CD4-positive, alpha-beta T cell treated with Interleukin-10 for 1 hour (primary cell): ENCODE results near the gene MON1A.
"Not testable (repeated sequence)": the region's sequence is repeated elsewhere in the genome, so short reads cannot be mapped to it uniquely, and the experiment has no call there.

Experiments
- DNase-seq: peaks from one replicate; pipeline ENCODE4 v3.0.0-alpha.2; 2020

MON1A gene, protein sequence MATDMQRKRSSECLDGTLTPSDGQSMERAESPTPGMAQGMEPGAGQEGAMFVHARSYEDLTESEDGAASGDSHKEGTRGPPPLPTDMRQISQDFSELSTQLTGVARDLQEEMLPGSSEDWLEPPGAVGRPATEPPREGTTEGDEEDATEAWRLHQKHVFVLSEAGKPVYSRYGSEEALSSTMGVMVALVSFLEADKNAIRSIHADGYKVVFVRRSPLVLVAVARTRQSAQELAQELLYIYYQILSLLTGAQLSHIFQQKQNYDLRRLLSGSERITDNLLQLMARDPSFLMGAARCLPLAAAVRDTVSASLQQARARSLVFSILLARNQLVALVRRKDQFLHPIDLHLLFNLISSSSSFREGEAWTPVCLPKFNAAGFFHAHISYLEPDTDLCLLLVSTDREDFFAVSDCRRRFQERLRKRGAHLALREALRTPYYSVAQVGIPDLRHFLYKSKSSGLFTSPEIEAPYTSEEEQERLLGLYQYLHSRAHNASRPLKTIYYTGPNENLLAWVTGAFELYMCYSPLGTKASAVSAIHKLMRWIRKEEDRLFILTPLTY

DNA sequence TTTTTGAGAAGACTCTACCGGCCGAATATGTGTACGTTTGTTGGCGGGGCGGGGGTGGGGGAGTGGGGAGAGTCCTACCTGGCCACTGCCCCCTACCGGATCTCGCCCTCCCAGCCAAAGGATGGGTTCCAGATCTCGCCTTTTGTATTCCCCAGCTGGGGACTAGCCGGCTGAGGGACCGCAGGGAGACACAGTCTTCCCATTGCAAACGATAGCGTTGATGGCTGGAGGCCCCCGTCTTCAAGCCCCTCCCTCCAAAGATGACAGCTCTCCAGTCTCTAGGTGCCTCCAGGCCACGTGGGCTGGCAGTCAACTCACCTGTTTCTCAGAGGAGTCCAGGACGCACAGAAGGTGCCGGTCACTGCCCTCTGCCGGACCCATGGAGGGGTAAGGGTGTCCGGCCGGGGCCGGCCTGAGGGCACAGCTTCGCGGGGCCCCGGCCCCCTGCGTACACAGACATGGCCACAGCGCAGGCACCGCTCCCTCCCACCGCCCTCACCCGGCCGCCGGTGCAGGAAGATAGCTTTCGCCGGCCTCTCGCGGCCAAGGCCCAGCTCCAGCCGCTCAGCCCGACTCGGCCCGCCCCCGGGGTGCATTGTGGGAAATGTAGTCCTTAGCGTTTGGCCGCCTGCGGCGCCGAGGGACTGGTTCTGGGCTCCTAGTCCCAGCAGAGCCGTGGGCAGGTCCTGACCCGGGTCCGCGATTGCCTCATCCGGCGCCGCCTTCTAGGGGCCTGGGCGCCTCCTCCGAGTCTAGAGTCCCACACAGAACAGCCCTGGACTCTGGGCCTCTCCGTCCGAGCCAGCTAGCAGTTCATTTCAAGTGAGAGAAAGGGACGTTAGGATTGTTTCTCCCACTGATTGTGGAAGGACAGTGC lies at the start of gene MON1A:
MON1A (minus strand) TSS at position 521 of the 877 bp plus-strand sequence. CDS start 16,465 bp downstream, outside the sequence.
- peak; percentile 91 for DNase-seq

DNA sequence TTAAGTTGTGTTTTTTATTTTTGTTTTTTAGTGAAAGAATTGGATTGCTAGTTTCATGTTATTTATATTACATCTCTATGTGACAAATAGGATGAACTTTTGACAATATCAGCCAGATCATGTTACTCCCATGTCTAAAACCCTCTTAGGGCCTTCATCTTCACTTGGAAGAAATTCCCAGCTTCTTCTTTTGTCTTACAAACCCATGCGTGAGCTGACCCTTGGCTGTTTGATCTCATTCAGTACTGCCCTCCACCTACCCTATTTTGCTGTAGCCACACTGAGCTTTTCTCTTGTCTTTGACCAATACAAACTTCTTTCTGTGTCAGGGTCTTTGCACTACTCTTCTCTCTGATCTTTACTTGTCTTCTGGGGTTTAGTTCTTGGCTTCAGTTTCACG lies 47.3 kb upstream of the MON1A start:
- no peak for DNase-seq

DNA sequence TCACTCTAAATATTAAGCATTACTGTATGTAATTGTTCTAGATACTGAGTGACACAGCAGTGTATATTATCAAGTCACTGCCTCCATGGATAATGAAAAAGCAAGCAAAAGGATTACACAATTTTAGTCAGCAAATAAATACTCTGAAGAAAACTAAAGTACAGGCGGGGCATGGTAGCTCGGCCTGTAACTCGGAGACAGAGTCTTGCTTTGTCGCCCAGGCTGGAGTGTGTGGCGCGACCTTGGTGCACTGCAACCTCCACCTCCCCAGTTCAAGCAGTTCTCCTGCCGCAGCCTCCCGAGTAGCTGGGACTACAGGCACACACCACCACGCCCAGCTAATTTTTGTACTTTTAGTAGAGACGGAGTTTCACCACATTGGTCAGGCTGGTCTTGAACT lies 43.0 kb upstream of the MON1A start:
- no peak for DNase-seq

DNA sequence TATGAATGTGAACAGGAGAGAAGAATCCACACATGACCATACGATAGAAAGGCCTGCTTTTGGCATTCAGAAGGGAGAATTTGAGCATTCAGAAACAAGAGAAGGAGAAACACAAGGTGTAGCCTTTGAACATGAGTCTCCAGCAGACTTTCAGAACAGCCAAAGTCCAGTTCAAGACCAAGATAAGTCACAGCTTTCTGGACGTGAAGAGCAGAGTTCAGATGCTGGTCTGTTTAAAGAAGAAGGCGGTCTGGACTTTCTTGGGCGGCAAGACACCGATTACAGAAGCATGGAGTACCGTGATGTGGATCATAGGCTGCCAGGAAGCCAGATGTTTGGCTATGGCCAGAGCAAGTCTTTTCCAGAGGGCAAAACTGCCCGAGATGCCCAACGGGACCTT lies 38.7 kb upstream of the MON1A start:
- DNase-seq: no peak

DNA sequence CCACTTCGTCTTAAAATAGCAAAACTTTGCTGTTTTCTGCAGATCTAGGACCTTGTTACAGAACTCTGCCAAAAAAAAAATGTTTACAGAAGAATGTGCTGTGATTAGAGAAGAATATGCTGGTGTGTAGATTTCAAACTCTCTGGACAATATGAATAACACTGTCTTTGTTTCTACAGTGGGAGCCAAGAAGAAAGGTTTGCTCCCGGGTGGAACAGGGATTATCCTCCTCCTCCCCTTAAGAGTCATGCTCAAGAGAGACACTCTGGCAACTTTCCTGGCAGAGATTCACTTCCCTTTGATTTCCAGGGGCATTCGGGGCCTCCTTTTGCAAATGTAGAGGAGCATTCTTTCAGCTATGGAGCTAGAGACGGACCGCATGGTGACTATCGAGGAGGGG lies 37.7 kb upstream of the MON1A start:
- DNase-seq: no peak

DNA sequence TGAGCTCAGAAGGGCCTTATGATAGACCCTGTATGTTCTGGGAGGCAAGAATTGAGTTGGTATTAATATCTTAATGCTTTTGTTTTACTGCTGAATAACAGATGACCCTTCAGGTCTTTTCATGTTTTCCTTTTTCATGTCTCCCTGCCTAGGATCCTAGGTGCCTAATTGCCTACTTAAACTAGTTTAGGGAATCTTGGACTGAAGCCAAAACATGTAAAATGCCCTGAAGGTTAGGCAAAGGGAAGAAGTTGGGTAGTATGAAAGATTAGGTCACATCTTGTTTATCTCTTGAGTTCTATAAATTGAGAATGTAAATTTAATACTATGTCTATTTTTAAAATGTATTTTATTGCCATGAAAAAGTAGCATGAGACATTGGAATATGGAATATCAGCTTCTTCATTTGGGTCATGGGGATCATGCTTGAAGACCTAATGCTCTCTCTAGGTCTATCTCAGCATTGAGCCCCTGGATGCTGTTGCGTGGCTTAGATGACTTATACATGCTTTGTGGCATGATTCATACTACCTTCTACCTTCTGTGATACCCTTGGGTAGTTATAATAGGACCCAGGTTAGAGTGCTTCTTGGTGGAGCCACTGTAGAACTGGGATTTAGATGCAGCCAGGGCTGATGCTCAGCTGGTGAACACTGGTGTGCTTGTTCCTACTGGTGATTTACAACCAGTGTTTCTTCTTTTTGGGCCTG lies 36.8 kb upstream of the MON1A start:
- DNase-seq: no peak

DNA sequence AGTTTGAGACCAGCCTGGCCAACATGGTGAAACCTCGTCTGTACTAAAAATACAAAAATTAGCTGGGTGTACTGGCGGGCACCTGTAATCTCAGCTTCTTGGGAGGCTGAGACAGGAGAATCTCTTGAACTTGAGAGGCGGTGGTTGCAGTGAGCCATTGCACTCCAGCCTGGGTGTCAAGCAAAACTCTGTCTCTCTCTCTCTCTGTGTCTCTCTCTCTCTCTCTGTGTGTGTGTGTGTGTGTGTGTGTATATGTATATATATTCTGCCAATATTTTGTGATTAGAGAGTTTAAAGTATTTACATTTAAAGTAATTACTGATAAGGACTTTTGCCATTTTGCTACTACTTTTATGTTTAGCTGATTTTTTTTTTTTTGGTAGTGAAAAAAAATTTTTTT lies 26.0 kb upstream of the MON1A start:
- DNase-seq: no peak

DNA sequence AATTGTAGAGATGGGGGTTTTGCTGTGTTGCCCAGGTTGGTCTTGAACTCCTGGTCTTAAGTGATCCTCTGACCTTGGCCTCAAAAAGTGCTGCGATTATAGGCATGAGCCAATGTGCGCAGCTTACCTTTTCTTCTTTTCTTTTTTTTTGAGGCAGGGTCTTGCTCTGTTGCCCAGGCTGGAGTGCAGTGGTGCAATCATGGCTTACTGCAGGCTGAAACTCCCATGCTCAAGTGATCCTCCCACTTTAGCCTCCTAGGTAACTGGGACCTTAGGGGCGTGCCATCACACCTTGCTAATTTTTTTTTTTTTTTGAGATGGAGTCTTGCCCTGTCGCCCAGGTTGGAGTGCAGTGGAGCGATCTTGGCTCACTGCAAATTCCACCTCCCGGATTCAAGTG lies 23.3 kb upstream of the MON1A start:
- no peak for DNase-seq

DNA sequence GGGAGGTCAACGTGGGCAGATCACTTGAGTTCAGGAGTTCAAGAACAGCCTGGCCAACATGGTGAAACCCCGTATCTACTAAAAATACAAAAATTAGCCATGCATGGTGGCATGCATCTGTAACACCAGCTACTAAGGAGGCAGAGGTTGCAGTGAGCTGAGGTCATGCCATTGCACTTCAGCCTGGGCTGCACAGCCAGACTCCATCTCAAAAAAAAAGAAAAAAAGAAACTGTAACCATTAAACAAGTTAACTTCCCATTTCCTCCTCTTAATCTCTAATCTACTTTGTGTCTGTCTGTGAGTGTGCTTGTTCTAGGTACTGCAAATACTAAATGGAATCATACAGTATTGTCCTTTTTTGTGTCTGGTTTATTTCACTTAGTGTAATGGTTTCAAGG lies 13.0 kb upstream of the MON1A start:
- DNase-seq: no peak

DNA sequence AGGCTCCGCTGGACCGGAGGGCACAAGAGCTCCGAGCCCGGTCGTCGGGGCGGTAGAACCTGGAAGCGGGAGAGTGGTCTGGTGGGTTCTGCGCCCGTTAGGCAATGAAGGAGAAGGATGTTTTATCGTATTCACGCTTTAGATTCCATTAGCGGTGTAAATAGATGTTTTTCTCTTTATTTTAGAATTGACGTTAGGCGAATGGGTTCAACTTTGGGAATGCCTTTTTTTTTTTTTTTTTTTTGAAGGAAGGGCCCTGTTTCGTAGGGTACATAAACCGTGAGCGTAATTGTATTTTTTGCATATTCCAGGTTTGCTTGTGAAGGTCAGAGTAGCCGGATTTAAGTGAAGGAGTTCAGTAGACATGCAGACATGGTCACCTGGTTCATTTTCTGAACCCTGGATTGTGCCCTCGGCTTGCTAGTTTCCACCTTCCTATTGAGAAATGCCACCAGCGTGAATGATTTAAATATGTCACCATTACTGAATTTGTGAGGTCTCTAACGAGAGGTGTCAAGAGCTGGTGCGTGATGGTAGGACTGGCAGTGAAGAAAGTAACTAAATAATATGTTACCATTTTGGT lies 11.1 kb upstream of the MON1A start:
- no peak for DNase-seq

DNA sequence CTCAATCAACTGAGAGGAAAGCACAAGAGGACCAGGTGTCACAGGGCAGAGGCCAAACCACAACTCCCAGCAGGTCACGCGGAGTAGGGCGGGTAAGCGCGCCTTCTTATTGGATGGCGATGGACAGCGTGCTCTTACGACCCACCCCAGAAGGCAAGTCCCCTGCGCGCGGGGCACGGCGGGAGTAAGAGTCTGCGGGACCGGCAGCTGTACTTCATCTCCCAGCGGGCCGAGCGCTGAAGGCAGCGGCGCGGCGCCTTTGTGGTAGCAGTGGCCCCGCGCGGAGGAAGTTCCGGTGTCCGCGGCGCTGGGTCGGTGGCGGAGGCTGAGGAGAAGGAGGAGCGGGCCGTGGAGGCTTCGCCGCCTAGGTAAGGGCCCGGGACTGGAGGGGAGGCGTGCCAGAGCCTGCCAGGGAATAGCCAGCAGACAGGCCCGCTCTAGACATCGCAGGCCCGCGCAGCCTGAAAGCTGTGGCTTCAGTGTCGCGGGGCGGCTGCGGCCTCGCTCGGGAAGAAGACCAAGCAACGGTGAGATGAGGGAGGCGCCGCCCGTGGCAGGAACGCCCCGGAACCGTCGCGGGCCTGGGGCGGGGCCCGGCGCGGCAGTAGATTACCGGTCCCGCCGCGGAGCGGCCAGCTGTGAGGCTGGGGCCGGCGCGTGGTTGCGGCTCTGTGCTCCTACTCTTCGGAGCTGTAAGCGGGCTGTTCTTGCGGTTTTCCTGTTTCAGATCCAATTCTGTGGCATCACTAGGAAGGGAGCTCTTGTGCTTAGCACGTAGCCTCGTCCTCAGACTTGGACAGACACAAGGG lies 10.5 kb upstream of the MON1A start, which contains the start of gene RBM6:
RBM6 (plus strand) TSS at position 293 of the 809 bp plus-strand sequence. CDS start 22,492 bp downstream, outside the sequence.
- DNase-seq: peak; percentile 95

DNA sequence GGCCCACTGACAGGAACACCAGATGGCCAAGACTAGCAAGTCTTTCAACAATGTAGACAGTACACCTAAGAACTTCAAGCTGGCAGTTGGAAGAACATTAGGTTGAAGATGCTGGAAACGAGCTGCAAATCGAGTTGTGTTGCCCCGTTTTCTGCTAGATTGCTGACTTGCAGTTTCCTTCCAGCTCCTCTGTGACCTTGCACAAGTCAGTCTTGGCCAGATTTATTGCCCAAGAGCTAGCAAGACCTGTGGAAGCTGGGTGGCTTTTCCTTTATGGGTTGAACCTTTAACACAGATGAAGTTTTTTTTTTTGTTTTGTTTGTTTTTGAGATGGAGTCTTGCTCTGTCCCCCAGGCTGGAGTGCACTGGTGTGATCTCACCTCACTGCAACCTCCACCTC lies 7.5 kb upstream of the MON1A start:
- DNase-seq: no peak

DNA sequence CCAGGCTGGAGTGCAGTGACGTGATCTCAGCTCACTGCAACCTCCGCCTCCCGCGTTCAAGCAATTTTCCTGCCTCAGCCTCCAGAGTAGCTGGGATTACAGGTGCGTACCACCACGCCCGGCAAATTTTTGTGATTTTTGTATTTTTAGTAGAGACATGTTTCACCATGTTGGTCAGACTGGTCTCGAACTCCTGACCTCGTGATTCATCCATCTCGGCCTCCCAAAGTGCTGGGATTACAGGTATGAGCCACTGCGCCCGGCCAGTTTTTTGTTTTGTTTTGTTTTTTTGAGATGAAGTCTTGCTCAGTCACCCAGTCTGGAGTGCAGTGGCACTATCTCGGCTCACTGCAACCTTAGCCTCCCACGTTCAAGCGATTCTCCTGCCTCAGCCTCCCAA lies 2.7 kb upstream of the MON1A start:
- not testable (repeated sequence) for DNase-seq

DNA sequence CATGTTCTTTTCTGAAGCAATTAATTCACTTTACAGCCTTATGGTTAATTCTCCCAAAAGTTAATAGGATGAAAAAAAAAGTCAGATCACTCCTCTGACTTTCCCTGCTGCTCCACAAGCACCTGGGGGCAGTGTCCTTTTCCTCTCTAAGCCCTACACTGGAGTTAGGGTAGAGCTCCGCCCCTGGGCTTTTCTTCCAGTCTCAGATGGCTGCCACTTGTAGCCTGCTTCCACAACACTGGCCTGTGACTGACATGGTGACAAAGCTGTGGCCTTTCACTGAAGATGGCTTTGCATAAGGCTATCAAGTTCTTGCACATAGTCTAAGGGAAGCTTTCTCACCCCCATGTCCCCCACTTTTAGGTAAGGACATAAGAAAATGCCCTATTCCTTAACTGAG lies 1.3 kb upstream of the MON1A start:
- DNase-seq: no peak

DNA sequence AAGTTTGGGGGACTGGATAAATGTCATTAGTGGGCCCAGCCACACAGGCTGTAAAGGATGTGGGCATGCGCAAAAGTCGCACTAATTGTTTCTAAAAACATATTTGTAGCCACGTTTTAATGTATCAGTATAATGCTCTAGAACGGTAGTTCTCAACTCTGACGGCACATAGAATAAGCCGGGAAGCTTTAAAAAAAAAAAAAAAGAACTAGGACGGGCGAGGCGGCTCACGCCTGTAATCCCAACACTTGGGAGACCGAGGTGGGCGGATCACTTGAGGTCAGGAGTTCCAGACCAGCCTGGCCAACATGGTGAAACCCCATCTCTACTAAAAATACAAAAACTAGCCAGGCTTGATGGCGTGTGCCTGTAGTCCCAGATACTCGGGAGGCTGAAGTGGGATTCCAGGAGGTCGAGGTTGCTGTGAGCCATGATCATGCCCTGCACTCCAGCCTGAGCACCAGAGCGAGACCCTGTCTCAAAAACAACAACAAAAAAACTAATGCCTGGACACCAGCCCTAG lies 618 bp upstream of the MON1A start:
- DNase-seq: no peak

DNA sequence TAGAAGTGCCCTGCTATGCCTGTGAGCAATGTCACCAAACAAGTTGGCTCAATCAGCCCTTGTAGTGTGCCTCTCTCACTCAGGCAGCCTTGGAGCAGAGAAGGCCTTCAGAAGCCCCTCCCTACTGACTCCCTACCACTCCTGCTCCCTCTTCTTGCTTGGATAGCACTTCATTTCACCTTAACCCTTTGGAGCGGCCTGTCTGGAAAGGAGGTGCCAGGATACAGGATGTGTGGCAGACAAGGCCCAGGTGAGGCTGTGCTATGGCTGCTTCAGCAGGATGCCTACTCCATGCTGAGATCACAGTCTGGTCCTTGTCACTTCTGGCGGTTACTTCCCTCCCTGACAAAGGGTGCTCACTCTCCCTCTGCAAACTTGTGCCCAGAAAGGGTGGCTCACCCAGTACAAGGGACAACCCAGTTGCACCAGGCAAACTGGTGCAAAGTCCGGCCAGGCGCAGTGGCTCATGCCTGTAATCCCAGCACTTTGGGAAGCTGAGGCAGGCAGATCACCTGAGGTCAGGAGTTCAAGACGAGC lies 1.1 kb downstream of the MON1A start:
- DNase-seq: no peak

DNA sequence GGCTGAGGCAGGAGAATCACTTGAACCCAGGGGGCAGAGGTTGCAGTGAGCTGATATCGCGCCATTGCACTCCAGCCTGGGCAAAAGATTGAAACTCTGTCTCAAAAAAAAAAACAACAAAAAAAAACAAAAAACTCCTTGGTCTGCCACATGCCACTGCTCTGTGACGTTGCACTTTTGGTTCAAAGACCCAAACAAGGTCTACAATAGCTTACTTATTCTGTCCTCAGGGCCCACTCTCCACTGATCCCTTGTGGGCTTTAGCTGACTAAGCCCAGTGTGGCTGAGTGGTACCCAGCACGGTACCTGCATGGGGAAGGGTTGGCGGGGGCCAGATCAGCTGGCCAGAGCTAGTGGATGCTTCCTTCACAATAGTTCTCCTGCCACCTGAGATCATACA lies 1.8 kb downstream of the MON1A start:
- no peak for DNase-seq

DNA sequence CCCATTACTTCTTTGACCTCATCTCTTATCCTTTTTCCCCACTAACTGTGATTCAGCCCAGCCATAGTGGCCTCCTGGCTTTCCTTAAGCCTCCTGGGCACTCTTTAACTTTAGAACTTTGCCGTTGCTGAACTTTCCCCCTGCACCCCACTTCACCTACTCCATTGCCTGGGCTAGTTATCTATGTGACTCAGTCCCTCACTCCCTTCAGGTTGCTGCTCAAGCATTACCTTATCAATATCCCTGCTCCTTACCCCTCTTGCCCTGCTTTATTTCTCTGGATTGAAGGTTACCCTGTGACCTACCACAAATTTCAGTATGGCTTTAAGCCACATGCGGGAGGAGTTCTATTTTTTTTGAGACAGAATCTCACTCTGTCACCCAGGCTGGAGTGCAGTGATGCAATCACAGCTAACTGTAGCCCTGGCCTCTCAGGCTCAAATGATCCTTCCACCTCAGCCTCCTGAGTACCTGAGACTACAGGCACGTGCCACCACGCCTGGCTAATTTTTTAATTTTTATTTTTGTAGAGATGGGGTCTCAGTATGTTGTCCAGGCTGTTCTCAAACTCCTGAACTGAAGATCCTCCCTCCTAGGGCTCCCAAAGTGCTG lies 3.4 kb downstream of the MON1A start:
- DNase-seq: no peak

DNA sequence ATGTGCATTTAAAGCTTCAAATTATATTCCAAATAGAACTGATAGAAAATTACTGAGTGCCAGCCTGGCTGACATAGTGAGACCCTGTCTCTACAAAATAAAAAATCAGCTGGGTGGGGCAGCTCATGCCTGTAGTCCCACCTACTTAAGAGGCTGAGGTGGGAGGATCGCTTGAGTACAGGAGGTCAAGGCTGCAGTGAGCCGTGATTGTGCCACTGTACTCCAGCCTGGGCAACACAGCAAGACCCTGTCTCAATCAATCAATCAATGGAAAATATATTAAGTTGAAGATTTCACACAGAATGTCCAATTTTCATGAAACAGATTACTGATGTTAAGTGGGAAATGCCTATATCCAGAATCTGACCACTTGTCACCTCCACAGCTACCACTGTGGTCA lies 4.1 kb downstream of the MON1A start:
- no peak for DNase-seq

DNA sequence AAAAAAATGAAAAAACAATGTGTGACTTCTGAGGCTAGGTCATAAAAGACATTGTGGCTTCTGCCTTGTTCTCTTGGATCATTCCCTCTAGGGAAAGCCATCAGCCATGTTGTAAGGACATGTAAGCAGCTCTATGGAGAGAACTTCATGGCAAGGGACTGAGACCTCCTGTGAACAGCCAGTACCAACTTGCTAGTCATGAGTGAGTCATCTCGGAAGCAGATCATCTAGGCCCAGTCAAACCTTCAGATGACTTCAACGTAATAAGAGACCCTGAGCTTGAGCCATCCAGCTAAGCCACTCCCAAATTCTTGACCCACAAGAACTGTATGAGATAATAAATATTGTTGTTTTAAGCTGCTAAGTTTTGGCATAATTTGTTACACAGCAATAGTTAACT lies 4.9 kb downstream of the MON1A start:
- no peak for DNase-seq
